GM18867 (cell line): ENCODE measurements around the gene TMEM267.
A peak's percentile ranks its signal among the peaks of the same experiment; 100 is the strongest.
"Not testable (repeated sequence)": the region's sequence is repeated elsewhere in the genome, so short reads cannot be mapped to it uniquely, and the experiment has no call there.

Experiments used
- ATAC-seq: cut with Tn5 transposase; IDR thresholded peaks from one replicate; pipeline ENCODE4 v1.9.1; 2021; ENCODE audit warnings: mild to moderate bottlenecking, moderate library complexity; ENCODE audit not compliant: unreplicated experiment

Gene TMEM267

DNA sequence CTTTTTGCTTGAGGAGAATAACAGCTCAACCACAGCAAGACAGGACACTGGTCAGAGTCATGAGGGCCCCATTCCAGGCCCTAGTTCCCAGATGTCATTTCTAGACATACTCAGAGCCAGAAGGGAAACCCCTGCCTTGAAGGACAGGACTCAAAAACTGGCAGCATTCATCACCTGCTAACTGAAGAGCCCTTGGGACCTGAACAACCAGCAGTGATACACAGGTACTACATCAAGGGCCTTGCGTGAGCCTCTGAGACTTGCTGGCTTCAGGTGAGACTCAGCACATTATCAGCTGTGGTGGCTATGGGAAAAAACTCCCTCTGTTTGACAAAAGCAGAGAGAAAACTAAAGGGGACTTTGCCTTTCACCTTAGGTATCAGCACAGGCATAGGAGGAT is 22.6 kb downstream of the TMEM267 start:
- no peak for ATAC-seq

DNA sequence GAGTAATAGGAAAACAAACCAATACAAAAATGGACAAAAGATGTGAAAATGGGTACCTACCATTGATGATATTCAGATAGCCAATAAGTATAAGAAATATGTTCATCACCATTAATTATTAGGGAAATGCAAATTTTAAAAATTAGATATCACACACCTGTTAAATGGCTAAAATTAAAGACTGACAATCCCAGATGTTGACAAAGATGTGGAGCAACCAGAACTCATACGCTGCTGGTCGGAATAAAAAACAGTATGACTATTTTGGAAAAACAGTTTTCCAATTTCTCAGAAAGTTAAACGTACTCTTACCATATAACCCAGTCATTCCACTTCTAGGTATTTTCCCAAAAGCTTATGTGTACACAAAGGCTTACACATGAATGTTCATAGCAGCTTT is 27.1 kb downstream of the TMEM267 start:
- no peak for ATAC-seq

DNA sequence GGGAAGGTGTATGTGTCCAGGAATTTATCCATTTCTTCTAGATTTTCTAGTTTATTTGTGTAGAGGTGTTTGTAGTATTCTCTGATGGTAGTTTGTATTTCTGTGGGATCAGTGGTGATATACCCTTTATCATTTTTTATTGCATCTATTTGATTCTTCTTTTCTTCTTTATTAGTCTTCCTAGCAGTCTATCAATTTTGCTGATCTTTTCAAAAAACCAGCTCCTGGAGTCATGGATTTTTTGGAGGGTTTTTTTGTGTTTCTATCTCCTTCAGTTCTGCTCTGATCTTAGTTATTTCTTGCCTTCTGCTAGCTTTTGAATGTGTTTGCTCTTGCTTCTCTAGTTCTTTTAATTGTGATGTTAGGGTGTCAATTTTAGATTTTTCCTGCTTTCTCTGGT is 42.1 kb downstream of the TMEM267 start:
- ATAC-seq: not testable (repeated sequence)

DNA sequence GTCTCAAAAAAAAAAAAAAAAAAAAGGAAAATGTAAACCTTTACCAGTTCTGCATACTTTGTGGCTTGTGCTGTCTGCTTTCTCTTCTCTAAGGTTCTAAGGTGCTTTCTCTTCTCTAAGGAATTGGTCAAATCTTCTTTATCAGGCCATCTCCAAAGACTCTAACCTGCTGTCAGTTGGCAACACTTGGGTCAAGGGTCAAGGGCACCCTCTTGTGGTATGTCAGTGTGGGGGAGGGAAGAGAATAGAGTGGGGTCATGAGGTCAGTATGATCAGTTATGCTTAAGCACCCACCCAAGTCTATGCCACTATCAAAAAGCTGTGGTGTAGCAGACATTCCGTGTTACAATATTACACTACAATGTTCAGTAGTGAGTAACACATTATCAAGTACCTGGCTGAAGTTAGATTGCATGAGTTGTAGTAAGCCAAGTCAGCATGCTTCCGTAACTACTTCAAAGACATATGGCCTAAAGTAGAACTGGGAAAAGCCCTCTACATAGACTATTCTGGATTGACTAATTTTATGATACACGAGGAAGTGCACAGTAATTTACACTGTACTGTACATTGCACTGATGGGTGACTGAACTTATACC is 46.5 kb downstream of the TMEM267 start:
- ATAC-seq: no peak

DNA sequence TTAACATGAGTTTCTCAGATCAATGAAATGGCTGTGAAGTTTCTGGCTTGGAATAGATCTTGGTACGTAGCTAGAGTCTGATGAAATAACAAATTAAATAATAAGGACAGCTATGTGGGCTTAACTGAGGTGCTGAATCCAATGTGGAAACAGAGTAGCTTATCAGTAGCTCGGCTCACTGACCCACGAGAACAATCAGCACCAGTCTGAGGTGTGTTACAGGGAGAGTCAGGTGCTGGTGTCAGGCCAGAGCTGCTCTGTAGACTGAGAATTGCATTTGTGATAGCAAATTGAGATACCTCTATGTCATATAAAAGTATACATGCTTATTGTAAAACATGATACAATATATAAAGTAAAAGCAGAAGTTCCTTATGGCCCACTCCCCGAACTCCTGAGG is 50.3 kb downstream of the TMEM267 start:
- ATAC-seq: no peak

DNA sequence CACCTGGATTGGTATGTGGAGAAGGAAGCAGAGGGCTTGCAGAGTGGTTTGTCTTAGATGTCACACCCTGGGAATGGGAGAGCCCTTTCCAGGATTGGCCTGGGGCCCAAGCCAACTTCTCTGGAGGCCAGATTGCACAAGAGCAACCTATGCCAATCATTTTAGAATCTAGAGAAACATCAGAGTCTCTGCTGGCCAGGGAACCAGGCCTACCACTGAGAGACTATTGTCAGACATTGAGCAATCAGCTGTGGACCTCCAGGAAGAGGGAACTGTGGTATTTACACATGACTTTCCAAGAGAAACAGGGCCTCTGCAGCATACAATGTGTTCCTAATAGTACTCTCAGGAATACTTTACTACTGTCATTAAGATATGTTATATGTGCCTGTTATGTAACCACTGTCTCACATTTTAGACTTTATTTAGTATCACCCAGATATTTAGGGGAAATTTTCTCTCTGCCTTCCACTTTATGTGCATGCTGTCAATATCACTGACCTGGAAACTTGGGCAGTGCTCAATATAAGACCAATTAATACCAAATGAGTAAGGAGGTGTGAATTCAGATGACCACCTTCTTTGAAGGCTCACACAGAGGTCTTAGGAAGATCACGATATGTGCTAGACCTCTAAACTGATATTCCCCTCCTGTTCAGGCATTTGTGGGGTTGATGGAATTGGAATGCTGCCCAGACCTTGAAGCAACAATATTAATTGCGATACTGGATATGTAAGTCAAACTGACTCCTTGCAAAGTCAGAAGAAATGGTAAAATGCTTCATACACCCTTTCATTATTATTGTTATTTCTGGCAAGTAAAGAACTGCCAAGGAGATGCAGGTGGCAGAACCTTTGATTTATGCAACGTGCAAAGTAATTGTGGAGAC is 50.9 kb downstream of the TMEM267 start:
- no peak for ATAC-seq

DNA sequence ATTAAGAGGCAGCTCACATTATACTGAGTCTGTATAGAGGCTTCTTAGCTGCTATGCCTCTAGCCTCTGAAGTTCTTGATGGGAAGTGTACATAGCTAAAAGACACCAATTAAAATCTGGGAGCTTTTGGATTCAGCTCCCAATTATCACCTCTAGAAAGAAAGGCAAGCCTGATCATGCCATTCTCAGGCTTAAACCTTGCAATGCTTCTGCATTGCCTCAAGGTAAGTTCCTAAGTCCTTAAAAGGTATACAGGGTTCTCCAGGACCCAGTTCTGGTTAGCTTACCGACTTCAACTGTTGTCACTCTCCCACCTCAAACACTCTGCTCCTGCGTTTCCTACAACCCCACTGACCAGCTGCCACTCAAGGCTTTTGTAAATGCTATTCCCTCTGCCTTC is 54.0 kb downstream of the TMEM267 start:
- no peak for ATAC-seq

DNA sequence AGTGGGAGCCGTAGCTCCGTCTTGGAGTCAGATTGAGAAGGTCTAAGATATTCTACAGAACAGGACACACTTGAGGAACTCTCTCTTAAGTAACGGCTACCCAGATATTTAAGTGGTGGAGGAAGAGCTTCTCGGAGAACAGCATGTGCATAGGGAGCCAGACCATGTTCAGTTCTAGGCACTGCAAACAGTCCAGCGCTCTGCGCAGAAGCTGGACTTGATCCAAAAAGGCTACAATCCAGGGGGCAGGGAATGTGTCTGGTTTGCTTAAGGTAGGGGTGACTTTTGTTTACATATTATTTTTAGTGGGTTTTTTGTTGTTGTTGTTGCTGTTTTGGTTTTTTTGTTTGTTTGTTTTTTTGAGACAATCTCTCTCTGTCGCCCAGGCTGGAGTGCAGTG is 54.6 kb downstream of the TMEM267 start:
- no peak for ATAC-seq

DNA sequence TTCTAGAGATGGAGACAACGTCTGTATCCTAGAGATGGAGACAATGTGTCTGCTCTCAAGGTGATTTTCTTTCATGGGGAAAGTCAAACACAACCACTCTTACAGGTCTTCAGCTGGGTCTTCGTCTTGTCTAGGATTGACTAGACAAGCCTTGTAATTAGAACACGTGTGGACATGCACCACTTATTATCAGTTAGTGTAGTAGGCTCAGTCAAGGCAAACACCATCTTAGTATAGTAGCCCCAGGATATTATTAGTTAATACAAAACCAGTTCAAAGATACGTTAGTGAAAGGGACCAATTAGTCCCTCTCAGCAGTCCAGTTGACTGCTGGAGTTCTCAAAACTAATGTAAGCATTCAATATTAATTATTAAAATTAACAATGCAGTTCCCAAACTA is 56.4 kb downstream of the TMEM267 start:
- peak; percentile 14 for ATAC-seq

DNA sequence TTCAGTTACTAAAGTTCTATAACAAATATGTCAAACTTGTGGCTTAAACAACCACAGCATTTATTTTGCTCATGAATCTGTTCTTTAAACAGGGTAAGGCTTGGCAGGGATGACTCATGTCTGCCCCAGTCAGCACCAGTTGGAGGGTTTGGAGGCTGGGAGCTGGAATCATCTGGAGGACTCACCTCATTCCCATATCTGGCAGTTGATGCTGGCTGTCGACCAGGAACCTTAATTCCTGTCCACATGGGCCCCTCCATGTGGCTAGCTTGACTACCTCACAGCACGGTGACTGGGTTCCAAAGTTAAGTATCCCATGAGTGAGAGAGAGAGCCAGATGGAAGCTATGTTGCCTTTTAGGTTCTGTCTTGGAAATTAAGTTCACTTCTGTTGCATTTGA is 57.7 kb downstream of the TMEM267 start:
- no peak for ATAC-seq

DNA sequence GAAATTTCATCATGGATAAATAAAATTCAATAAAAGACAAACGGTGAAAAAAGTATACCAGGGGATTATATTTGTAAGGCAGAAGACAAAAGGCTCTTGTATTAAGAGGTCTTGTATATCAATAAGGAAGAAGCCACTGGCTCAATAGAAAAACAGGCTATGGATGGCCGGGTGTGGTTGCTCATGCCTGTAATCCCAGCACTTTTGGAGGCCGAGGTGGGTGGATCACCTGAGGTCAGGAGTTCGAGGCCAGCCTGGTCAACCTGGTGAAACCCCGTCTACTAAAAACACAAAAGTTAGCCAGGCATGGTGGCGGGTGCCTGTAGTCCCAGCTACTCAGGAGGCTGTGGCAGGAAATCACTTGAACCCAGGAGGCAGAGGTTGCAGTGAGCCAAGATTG is 60.6 kb downstream of the TMEM267 start:
- ATAC-seq: not testable (repeated sequence)

DNA sequence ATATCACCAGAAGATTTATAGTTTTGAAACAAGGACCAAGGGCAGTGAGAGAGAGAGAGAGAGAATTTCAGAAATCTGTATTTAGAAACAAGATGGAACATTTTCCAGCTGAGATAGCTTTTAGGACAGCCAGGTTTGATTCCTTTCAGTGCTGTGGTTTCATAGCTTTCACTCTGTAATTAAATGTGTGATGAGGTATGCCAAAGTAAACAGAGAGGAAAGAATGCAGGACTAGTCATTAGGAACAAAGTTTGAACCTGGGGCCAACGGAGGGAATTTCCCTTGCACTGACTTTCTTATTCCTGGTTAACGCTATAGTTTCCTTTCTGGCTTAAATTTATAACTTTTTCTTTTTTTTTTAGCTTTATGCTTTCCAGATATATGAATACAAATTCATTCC is 61.5 kb downstream of the TMEM267 start:
- no peak for ATAC-seq

DNA sequence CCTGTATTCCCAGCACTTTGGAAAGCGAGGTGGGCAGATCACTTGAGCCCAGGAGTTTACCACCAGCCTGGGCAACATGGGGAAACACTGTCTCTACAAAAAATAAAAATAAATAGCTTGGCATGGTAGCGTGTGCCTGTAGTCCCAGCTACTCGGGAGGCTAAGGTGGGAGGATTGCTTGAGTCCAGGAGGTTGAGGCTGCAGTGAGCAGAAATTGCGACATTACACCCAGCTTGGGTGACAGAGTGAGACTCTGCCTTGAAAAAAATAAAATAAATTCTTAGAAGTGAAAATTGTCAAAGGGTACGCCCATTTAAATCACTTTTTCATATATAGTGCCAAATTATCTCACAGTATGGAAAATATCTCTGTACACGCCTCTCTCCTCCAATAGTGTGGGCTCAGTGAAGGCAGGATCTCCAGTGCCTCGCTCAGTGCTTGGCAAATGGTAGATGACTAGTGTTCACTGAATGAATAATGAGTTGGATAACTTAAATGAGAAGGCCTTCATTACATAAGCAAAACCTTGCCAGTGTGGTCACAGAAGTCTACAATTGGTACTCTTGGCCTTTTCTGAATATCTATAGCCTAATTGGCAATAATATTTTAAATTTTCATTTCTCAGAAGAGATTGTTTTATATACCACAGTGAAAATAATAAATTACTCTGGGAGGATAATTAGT is 62.1 kb downstream of the TMEM267 start:
- no peak for ATAC-seq

DNA sequence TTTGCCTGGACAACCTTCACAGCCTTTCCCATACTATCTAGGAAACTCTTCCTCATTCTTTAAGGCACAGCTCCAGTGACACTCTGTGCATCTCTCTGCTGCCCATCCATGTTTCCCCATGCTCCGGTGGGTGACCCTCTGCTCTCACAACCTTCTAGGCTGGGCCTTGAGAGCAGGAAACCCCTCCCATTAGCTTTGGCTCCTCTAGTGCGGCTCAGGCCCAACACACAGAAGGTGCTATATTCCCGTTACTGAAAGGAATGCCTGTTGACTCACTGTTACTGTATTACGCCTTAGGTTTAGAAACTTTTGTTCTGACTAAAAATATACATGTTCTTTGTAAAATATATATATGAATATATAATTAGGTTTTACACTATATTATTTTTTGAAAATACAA is 63.4 kb downstream of the TMEM267 start:
- ATAC-seq: no peak

DNA sequence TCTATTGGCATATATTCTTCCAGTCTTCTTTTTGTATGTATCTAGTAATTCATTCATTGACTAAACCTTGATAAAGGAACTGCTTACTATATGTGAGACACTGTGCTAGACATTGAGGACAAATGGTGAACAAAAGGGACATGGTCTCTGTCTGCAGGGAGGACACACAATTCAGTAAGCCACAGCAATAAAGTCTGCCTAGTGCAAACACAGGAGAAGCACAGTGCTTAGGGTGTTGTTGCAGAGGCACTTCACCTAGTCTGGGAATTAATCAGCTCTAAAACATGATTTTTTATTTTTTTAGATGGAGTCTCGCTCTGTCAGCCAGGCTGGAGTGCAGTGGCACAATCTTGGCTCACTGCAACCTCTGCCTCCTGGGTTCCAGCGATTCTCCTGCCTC is 65.1 kb downstream of the TMEM267 start:
- no peak for ATAC-seq

DNA sequence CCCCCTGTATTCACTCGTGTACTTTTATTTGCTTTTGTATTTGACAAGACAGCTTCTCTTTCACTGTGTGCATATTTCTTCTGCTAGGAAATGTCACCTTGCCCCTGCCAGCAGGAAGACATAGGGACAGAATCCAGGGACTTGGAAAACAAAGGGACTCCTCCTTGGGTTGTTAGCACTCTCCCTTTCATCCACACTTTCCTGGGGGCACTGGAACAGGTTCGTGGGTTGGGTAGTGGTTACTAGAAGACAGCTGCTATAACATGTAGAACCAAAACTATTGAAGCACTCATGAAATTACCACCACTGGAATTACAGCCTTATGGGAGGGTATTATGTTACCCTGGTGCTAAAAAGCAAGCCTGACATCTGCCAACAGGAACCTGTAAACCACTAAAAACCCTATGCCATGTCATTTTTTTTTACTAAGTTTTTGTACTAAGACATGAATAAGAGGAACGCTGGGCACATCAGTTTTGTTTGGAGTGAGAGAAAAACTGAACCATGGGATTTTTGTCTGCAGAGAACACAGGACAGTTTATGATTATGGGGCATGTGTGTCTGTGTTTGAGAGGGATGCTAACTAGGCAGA is 66.8 kb downstream of the TMEM267 start:
- no peak for ATAC-seq

DNA sequence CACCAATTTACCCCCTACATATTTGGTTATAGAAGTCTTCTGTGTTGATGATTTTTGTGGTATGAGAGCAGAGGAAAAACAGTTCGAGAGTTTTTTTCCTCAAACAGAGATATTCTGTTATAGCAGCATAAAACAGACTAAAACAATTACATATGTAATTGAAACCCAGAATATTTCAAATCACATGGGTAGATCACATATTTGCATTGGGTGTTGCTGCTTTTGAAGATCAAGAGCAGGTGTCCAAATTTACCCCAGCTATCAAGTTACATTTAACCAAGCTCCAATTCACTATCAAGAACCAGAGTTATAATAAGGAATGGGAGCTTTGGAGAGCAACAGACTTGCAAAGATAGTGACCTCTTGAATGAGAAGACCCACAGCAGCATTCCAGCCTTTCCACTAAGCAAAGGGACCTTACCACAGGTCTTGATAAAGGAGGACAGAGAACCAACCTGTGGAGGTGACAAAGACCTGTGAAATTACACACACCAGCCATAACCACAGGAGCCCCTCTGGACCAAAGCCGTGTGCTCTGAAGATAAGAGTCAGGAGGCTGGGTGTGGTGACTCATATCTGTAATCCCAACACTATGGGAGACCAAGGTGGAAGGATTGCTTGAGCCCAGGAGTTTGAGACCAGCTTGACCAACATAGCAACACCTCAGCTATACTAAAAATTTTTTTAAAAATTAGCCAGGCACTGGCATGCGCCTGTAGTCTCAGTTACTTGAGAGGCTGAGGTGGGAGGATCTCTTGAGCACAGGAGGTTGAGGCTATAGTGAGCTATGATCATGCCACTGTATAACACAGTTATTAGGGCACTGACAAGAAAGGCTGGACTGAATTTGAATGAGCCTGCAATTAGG is 67.5 kb downstream of the TMEM267 start:
- ATAC-seq: no peak

DNA sequence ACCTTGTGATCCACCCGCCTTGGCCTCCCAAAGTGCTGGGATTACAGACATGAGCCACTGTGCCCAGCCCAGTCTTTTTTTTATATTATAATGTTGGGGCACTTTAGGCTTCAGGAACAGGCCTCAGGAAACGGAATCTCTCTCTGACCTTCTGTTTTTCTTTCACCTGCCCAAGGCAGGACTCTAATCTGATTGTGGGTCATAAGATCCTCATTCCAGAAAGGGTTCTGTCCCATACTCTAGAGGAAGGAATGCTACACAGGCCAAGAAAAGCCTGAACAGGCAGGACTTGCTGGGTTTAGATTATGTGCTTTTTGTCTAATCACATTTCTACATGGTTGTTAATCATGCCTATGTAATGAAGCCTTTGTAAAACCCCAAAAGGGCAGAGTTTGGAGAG is 69.7 kb downstream of the TMEM267 start:
- ATAC-seq: no peak

DNA sequence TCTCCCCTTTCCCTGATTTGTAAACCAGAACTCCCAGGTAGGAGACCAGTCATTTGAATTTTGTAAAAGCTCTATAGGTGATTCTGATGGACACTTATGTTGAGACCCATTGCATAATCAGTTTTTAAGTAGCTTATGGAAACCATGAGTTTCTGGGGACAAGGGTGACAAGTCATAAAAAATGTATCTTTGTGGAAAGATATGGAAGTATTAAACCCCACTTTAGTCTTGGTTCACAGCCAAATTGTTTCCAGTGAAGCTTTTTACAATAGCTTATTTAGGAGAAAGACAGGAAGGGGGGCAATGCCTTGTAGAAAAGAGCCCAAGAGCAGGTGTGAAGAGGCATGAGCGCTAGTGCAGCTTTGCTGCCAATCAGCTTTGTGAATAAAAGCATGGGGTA is 71.0 kb downstream of the TMEM267 start:
- ATAC-seq: no peak

DNA sequence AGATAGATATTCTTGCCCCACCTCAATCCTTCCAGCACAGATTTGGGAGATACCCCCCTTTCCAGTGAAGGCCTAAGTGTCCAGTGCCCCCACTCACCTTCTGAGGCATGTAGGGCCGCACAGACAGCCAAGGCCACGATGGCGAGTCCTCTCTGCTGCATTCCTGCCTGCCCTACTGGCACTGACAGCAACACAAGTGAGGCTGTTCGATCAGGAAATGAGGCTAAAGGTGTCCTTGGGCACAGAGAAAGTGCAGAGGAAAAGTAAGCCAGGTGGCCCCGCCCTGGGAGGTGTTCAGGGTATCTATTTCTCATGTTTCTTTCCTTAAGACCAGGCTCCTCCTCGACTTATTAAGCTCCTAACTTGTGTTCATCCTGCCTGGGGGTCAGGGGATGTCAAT is 71.5 kb downstream of the TMEM267 start, which contains the start of gene CCL28:
TSS of gene CCL28 (minus strand) at position 236 of the 400 bp plus-strand sequence. CDS start at position 161, 75 bp downstream.
- no peak for ATAC-seq

DNA sequence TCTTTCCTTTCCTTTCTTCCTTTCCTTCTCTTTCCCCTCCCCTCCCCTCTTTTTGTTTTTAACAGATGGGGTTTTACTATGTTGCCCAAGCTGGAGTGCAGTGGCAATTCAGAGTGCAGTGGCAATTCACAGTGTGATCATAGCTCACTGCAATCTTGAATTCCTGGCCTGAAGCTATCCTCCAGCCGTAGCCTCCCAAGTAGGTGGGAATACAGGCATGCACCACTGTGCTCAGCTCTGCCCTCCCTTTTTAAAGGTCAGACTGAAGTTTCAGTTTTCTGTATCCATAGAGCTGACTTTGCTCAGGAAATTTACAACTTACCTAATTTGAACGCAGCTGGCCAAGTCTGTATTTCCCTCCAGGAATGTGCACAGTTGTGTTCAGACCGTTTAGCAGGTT is 72.2 kb downstream of the TMEM267 start:
- no peak for ATAC-seq
